CD4-positive, alpha-beta T cell treated with Interleukin-4 for 4 hours (primary cell): ENCODE measurements around the gene BNIP3.

Experiments used
- DNase-seq: peaks from one replicate; pipeline ENCODE4 v3.0.0-alpha.2; 2020

Gene BNIP3

GRCh38 chr10:131981429-131982184 is at the start of gene BNIP3:
Gene BNIP3, minus strand, starts transcription at chr10:131981923. Its CDS starts 117 bp downstream, at chr10:131981806.
- peak; percentile 93 for DNase-seq

- no peak for DNase-seq
Measured at GRCh38 chr10:132030898-132031463, 49.3 kb upstream of the BNIP3 start.

GRCh38 chr10:132028706-132029105 is 47.0 kb upstream of the BNIP3 start:
- no peak for DNase-seq

- DNase-seq: no peak
Measured at GRCh38 chr10:132027423-132027983, 45.8 kb upstream of the BNIP3 start.

GRCh38 chr10:132023092-132023811 is 41.5 kb upstream of the BNIP3 start:
- DNase-seq: peak; percentile 67

- DNase-seq: no peak
Measured at GRCh38 chr10:132022241-132022640, 40.5 kb upstream of the BNIP3 start.

GRCh38 chr10:132021504-132022143 is 39.9 kb upstream of the BNIP3 start:
- no peak for DNase-seq

GRCh38 chr10:132021046-132021445 is 39.3 kb upstream of the BNIP3 start:
- no peak for DNase-seq

- no peak for DNase-seq
Measured at GRCh38 chr10:132020456-132020855, 38.7 kb upstream of the BNIP3 start.

- DNase-seq: no peak
Measured at GRCh38 chr10:132019366-132019765, 37.6 kb upstream of the BNIP3 start.

GRCh38 chr10:132018446-132018845 is 36.7 kb upstream of the BNIP3 start:
- DNase-seq: no peak

- DNase-seq: no peak
Measured at GRCh38 chr10:132016514-132016913, 34.8 kb upstream of the BNIP3 start.

- no peak for DNase-seq
Measured at GRCh38 chr10:132011445-132011844, 29.7 kb upstream of the BNIP3 start.

GRCh38 chr10:132011024-132011423 is 29.3 kb upstream of the BNIP3 start:
- DNase-seq: no peak

GRCh38 chr10:132010483-132010882 is 28.8 kb upstream of the BNIP3 start:
- no peak for DNase-seq

GRCh38 chr10:132009575-132009974 is 27.9 kb upstream of the BNIP3 start:
- DNase-seq: no peak

- DNase-seq: no peak
Measured at GRCh38 chr10:132007681-132008080, 26.0 kb upstream of the BNIP3 start.

- no peak for DNase-seq
Measured at GRCh38 chr10:132006966-132007365, 25.2 kb upstream of the BNIP3 start.

GRCh38 chr10:132005147-132005546 is 23.4 kb upstream of the BNIP3 start:
- DNase-seq: no peak

GRCh38 chr10:132004052-132004451 is 22.3 kb upstream of the BNIP3 start:
- DNase-seq: no peak

GRCh38 chr10:132003282-132003924 is 21.7 kb upstream of the BNIP3 start:
- DNase-seq: no peak

- DNase-seq: no peak
Measured at GRCh38 chr10:132002004-132002403, 20.3 kb upstream of the BNIP3 start.
